PC-3 (cell line): ENCODE data around the gene TNXB.

Experiments used
- CTCF ChIP-seq: fragments of 300-600 bp; sonication (generic); conservative IDR thresholded peaks from 2 replicates; pipeline ENCODE4 v1.5.1; 2017; ENCODE audit warnings: antibody characterized with exemption, low read depth, mild to moderate bottlenecking, low read length
- EZH2 ChIP-seq: fragments of 300-600 bp; sonication (generic); IDR thresholded peaks from one replicate; pipeline ENCODE4 v1.6.1; 2017; ENCODE audit warnings: antibody characterized with exemption, mild to moderate bottlenecking, low read length; ENCODE audit not compliant: unreplicated experiment
- EZH2phosphoT487 ChIP-seq: fragments of 300-600 bp; sonication (generic); IDR thresholded peaks from 2 replicates; pipeline ENCODE4 v1.6.1; 2018; ENCODE audit warnings: mild to moderate bottlenecking, antibody characterized with exemption, low read length, borderline replicate concordance

GRCh38 chr6:32081168-32081990 lies 27.8 kb downstream of the TNXB start:
- no peak for TF ChIP-seq CTCF
- TF ChIP-seq EZH2 = no peak
- no peak for TF ChIP-seq EZH2phosphoT487
